Measurements from ENCODE around the gene MB. TPM values are rescaled to one million over a fixed set of nuclear protein-coding genes. Genes with fewer than 3 reads are reported as not detected.

The MB gene
- total RNA-seq, 1 experiment from 2014 or later, result not detected

GRCh38 chr22:35568751-35569739, 48.1 kb downstream of the MB start:
- in situ Hi-C loops (cut with HindIII; ENCODE audit: low pct_unique_long_range_greater_than_20kb, low sequenced_read_pairs), result no loop called here

GRCh38 chr22:35567351-35568141, 49.6 kb downstream of the MB start:
- no peak for DNase-seq (ENCODE audit: low read depth, low spot score)
- in situ Hi-C loops (cut with HindIII; ENCODE audit: low pct_unique_long_range_greater_than_20kb, low sequenced_read_pairs), result no loop called here

More at GRCh38 chr22:35568751-35569739, 48.1 kb downstream of the MB start:
- DNase-seq (ENCODE audit: low read depth, low spot score), result no peak

- in situ Hi-C loops (cut with HindIII; ENCODE audit: low pct_unique_long_range_greater_than_20kb, low sequenced_read_pairs), result no loop called here
- no peak for DNase-seq (ENCODE audit: low read depth, low spot score)
Observed at GRCh38 chr22:35564975-35565867, 51.9 kb downstream of the MB start.

GRCh38 chr22:35563211-35563610, 53.9 kb downstream of the MB start:
- in situ Hi-C loops (cut with HindIII; ENCODE audit: low pct_unique_long_range_greater_than_20kb, low sequenced_read_pairs), result no loop called here
- DNase-seq (ENCODE audit: low read depth, low spot score), result no peak

GRCh38 chr22:35561796-35562526, 55.2 kb downstream of the MB start:
- peak; percentile 50 for DNase-seq (ENCODE audit: low read depth, low spot score)
- in situ Hi-C loops (cut with HindIII; ENCODE audit: low pct_unique_long_range_greater_than_20kb, low sequenced_read_pairs), result no loop called here

GRCh38 chr22:35560824-35561223, 56.3 kb downstream of the MB start:
- in situ Hi-C loops (cut with HindIII; ENCODE audit: low pct_unique_long_range_greater_than_20kb, low sequenced_read_pairs), result no loop called here
- DNase-seq (ENCODE audit: low read depth, low spot score), result no peak

- no peak for DNase-seq (ENCODE audit: low read depth, low spot score)
- in situ Hi-C loops (cut with HindIII; ENCODE audit: low pct_unique_long_range_greater_than_20kb, low sequenced_read_pairs), result no loop called here
Observed at GRCh38 chr22:35560366-35560765, 56.8 kb downstream of the MB start.

GRCh38 chr22:35559354-35560005, 57.6 kb downstream of the MB start:
- in situ Hi-C loops (cut with HindIII; ENCODE audit: low pct_unique_long_range_greater_than_20kb, low sequenced_read_pairs), result no loop called here
- DNase-seq (ENCODE audit: low read depth, low spot score), result no peak

GRCh38 chr22:35558719-35559118, 58.4 kb downstream of the MB start:
- no peak for DNase-seq (ENCODE audit: low read depth, low spot score)
- in situ Hi-C loops (cut with HindIII; ENCODE audit: low pct_unique_long_range_greater_than_20kb, low sequenced_read_pairs), result no loop called here

GRCh38 chr22:35558031-35558430, 59.1 kb downstream of the MB start:
- in situ Hi-C loops (cut with HindIII; ENCODE audit: low pct_unique_long_range_greater_than_20kb, low sequenced_read_pairs), result no loop called here
- DNase-seq (ENCODE audit: low read depth, low spot score), result no peak

Other genes with a start within 250 kb of the MB start
- 45.3 and 49.0 TPM in 2 replicates for gene HMOX1, start 236.2 kb downstream of the MB start, total RNA-seq (2014; rRNA removed; shearing (Covaris generic))
- gene MCM5, start 217.2 kb downstream of the MB start, total RNA-seq (2014; rRNA removed; shearing (Covaris generic)), result 64.2 TPM in 2 replicates
- 0.37 TPM in 2 replicates for gene RASD2, start 76.5 kb downstream of the MB start, total RNA-seq (2014; rRNA removed; shearing (Covaris generic))
- 12.9 and 13.7 TPM in 2 replicates for gene APOL6, start 31.1 kb upstream of the MB start, total RNA-seq (2014; rRNA removed; shearing (Covaris generic))
- not detected in 2 replicates for gene APOL5, start 100.5 kb upstream of the MB start, total RNA-seq (2014; rRNA removed; shearing (Covaris generic))